Body of pancreas (tissue), 4 donors: ENCODE data around the gene PNMA3.

Source experiments
- CTCF ChIP-seq, 7 experiments: fragments of 450-650 bp in 4 of 7; fragments of 200-600 bp in 3 of 7; sonication (generic) in 3 of 7; IDR thresholded peaks; one replicate each; pipeline ENCODE4 v1.5.1; 2016 to 2019; ENCODE audit warnings: antibody characterized with exemption in 7 of 7
- POLR2A ChIP-seq, 3 donors: fragments of 450-650 bp; IDR thresholded peaks; one replicate each; pipeline ENCODE4 v1.6.1; 2016; ENCODE audit warnings: antibody characterized with exemption in 3 of 3, mild to moderate bottlenecking in 2 of 3

GRCh38 chrX:153074935-153075334, 18.7 kb downstream of the PNMA3 start:
- no peak for TF ChIP-seq CTCF (IDR thresholded peaks at IDR 0.05)
- TF ChIP-seq POLR2A (IDR thresholded peaks at IDR 0.05) = no peak
